ENCODE results near the gene SEPTIN5. TPM values are rescaled to one million over a fixed set of nuclear protein-coding genes. Genes with fewer than 3 reads are reported as not detected.

The SEPTIN5 gene
- total RNA-seq, 2 experiments from 2014 or later: 0.71 to 0.75 TPM

DNA sequence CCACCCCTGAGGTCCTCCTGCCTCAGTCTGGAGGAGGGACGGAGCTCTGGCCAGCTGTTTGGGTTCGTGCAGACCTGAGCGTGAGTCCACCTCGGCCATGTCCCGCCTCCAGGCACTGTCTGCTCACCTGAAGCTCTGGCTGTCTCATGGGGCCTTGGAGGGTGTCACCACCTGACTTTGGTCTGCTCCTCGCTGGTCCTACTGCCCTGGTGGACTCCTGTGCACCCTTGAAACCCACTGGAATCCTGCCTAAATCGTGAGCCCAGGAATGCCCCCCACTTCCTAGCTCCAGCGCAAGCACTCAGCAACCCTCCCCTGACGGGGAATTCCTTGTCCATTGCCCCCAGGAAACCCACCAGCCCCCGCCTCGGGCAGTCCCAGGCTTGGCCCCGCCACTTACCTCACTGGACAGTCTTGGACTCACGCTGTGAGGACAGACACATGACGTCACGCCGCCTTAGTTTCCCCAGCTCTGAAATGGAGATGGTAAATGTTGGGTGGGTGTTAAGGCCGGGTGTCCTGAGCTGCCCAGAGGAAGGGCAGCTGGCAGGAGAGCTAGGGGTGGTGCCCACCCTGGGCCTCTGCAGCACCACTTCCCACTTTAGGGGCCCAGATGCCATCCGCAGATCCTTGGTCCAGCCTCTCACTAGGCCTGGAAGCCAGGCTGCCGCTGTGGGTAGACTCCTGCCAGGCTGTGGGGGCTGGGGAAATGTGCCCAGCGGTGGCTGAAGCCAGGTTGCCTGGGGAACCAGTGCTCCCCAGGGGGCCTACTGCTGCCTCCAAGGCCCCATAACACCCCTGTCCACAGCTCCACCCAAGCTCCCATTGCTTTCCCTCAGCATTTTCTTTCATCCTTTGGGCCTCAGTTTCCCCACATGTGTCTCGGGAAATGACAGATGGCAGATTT is 28.1 kb downstream of the SEPTIN5 start:
- ChIA-PET CTCF (interaction anchor here (0.9 kb wide), 1 partner anchor 12 kb away, joined by 3 read pairs; no protein-coding TSS in a partner anchor), POLR2A (no interaction called here)
- no peaks in the 10 kb centered on the region for H3K4me1 Mint-ChIP-seq (ENCODE audit: low read depth)
- no peak overlapping the region for H3K27ac Mint-ChIP-seq
- Histone ChIP-seq H3K9me3 (ENCODE audit: control insufficient read depth in 1 of 2, insufficient read depth in 1 of 2, low read length in 2 of 2) (no peaks in the 10 kb centered on the region), H3K36me3 (ENCODE audit: insufficient read depth, low read length) (no peaks in the 10 kb centered on the region), H3K27ac (ENCODE audit: low read depth in 1 of 2, low read length in 2 of 2) (no peak overlapping the region), H3K4me3 (ENCODE audit: low read length) (no peak overlapping the region), H3K27me3 (ENCODE audit: control insufficient read depth in 1 of 2, insufficient read depth in 2 of 2, low read length in 2 of 2) (no peaks in the 10 kb centered on the region), H3K4me1 (ENCODE audit: insufficient read depth, low read length) (no peaks in the 10 kb centered on the region)
- no peak for DNase-seq
- TF ChIP-seq, protein P1, sequence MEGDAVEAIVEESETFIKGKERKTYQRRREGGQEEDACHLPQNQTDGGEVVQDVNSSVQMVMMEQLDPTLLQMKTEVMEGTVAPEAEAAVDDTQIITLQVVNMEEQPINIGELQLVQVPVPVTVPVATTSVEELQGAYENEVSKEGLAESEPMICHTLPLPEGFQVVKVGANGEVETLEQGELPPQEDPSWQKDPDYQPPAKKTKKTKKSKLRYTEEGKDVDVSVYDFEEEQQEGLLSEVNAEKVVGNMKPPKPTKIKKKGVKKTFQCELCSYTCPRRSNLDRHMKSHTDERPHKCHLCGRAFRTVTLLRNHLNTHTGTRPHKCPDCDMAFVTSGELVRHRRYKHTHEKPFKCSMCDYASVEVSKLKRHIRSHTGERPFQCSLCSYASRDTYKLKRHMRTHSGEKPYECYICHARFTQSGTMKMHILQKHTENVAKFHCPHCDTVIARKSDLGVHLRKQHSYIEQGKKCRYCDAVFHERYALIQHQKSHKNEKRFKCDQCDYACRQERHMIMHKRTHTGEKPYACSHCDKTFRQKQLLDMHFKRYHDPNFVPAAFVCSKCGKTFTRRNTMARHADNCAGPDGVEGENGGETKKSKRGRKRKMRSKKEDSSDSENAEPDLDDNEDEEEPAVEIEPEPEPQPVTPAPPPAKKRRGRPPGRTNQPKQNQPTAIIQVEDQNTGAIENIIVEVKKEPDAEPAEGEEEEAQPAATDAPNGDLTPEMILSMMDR (IDR thresholded peaks at IDR 0.05): no peak
- H3K9me3 Mint-ChIP-seq: no peaks in the 10 kb centered on the region
- H3K27me3 Mint-ChIP-seq: no peaks in the 10 kb centered on the region
- no peaks in the 10 kb centered on the region for H3K36me3 Mint-ChIP-seq (ENCODE audit: low read depth)
- intact Hi-C loops (cut with DNase I, micrococcal nuclease): no loop called here
- no peak overlapping the region for H3K4me3 Mint-ChIP-seq
- no peak for ATAC-seq (ENCODE audit: poor library complexity)

DNA sequence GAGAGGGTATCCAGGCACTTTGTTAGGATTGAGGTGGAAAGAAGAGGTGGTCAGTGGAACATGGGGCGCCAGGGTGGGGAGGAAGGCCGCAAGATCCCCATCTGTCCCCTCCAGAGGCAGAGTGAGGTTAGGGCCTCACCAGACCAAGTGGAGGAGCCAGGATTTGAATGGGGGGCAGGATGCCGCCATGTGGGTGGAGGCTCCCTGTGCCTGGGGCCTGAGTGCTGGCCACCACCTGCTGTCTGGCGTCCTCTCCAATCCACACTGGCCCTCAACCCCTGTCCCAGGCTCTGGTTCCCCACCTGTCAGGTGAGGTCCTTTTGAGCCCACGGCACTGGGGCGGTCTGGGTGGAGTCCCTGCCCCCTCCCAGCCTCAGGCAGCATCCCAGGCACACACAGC is 28.8 kb downstream of the SEPTIN5 start:
- Histone ChIP-seq H3K27ac (ENCODE audit: low read depth in 1 of 2, low read length in 2 of 2) (no peak overlapping the region), H3K4me3 (ENCODE audit: low read length) (no peak overlapping the region), H3K27me3 (ENCODE audit: control insufficient read depth in 1 of 2, insufficient read depth in 2 of 2, low read length in 2 of 2) (no peaks in the 10 kb centered on the region), H3K9me3 (ENCODE audit: control insufficient read depth in 1 of 2, insufficient read depth in 1 of 2, low read length in 2 of 2) (no peaks in the 10 kb centered on the region), H3K4me1 (ENCODE audit: insufficient read depth, low read length) (no peaks in the 10 kb centered on the region), H3K36me3 (ENCODE audit: insufficient read depth, low read length) (no peaks in the 10 kb centered on the region)
- intact Hi-C loops (cut with DNase I, micrococcal nuclease): no loop called here
- Mint-ChIP-seq H3K36me3 (ENCODE audit: low read depth) (no peaks in the 10 kb centered on the region), H3K27me3 (no peaks in the 10 kb centered on the region), H3K4me3 (no peak overlapping the region), H3K9me3 (no peaks in the 10 kb centered on the region), H3K4me1 (ENCODE audit: low read depth) (no peaks in the 10 kb centered on the region), H3K27ac (no peak overlapping the region)
- ChIA-PET POLR2A (no interaction called here), CTCF (interaction anchor here (0.9 kb wide), 1 partner anchor 12 kb away, joined by 3 read pairs; no protein-coding TSS in a partner anchor)
- no peak for DNase-seq
- TF ChIP-seq, protein P1 (IDR thresholded peaks at IDR 0.05): no peak
- ATAC-seq (ENCODE audit: poor library complexity): no peak

DNA sequence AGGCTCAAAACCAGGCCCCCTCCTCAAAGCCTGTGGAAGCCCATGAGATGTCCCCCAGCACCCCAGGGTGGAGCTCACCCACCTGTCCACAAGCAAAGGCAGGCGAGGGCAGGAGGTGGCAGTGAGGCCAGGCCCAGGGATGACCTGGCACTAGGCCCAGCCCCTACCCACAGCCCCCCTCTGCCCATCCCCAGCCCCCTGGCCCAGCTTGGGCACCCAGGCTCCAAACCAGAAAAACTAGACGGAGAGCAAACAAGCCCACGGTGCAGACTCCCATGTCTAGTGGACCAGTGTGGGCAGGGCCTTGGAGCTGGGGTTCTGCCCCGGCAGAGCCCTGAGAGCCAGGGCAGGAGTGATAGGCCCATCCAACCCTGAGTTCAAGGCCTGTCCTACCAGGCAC is 29.3 kb downstream of the SEPTIN5 start:
- Mint-ChIP-seq H3K9me3 (no peaks in the 10 kb centered on the region), H3K36me3 (ENCODE audit: low read depth) (no peaks in the 10 kb centered on the region), H3K27me3 (no peaks in the 10 kb centered on the region), H3K4me1 (ENCODE audit: low read depth) (no peaks in the 10 kb centered on the region), H3K4me3 (no peak overlapping the region), H3K27ac (no peak overlapping the region)
- DNase-seq (no peak), ATAC-seq (ENCODE audit: poor library complexity) (no peak)
- CTCF ChIA-PET: no interaction called here
- Histone ChIP-seq H3K27me3 (ENCODE audit: control insufficient read depth in 1 of 2, insufficient read depth in 2 of 2, low read length in 2 of 2) (no peaks in the 10 kb centered on the region), H3K36me3 (ENCODE audit: insufficient read depth, low read length) (no peaks in the 10 kb centered on the region), H3K4me3 (ENCODE audit: low read length) (no peak overlapping the region), H3K4me1 (ENCODE audit: insufficient read depth, low read length) (no peaks in the 10 kb centered on the region), H3K27ac (ENCODE audit: low read depth in 1 of 2, low read length in 2 of 2) (no peak overlapping the region), H3K9me3 (ENCODE audit: control insufficient read depth in 1 of 2, insufficient read depth in 1 of 2, low read length in 2 of 2) (no peaks in the 10 kb centered on the region)
- intact Hi-C loops (cut with DNase I, micrococcal nuclease): no loop called here
- POLR2A ChIA-PET: no interaction called here
- TF ChIP-seq, protein P1 (IDR thresholded peaks at IDR 0.05): no peak

All from CD4-positive, alpha-beta T cell (primary cell).